Thyroid gland (tissue), 4 donors: ENCODE measurements around the gene NPY4R2.
"Not testable (repeated sequence)": the region's sequence is repeated elsewhere in the genome, so short reads cannot be mapped to it uniquely, and the experiment has no call there.

Experiments used
- CTCF ChIP-seq, 6 experiments: fragments of 200-600 bp in 3 of 6; fragments of 450-650 bp in 3 of 6; sonication (generic) in 3 of 6; IDR thresholded peaks; one replicate each; pipeline ENCODE4 v1.5.1; 2016 to 2019; ENCODE audit warnings: antibody characterized with exemption in 6 of 6, mild to moderate bottlenecking in 2 of 6, inconsistent platforms in 1 of 6, moderate library complexity in 1 of 6
- POLR2A ChIP-seq, 2 donors: fragments of 450-650 bp; IDR thresholded peaks; one replicate each; pipeline ENCODE4 v1.6.1; 2017; ENCODE audit warnings: antibody characterized with exemption in 2 of 2, mild to moderate bottlenecking in 2 of 2, moderate library complexity in 1 of 2

GRCh38 chr10:47943328-47943727 lies 24.9 kb downstream of the NPY4R2 start:
- not testable (repeated sequence) for TF ChIP-seq POLR2A, CTCF (IDR thresholded peaks at IDR 0.05)
